Trophoblast cell (in vitro differentiated cells and primary cell): ENCODE measurements around the gene BARX1.

ENCODE experiments used
- DNase-seq, 2 donors: peaks; one replicate each; pipeline ENCODE4 v3.0.0-alpha.2; 2016
- H2AFZ ChIP-seq: 2 replicates; pipeline ENCODE4 v1.6.1; 2013; ENCODE audit warnings: low read length, moderate library complexity, mild to moderate bottlenecking; ENCODE audit not compliant: insufficient read depth, poor library complexity
- H2AK5ac ChIP-seq: 2 replicates; pipeline ENCODE4 v1.6.1; 2013; ENCODE audit warnings: mild to moderate bottlenecking, low read length
- H2BK120ac ChIP-seq: 2 replicates; pipeline ENCODE4 v1.6.1; 2013; ENCODE audit warnings: low read length, mild to moderate bottlenecking, moderate library complexity; ENCODE audit not compliant: insufficient read depth, poor library complexity
- H2BK12ac ChIP-seq: 2 replicates; pipeline ENCODE4 v1.6.1; 2013; ENCODE audit warnings: mild to moderate bottlenecking, low read length, moderate library complexity
- H2BK5ac ChIP-seq: 2 replicates; pipeline ENCODE4 v1.6.1; 2013; ENCODE audit warnings: low read length, low read depth, moderate library complexity, mild to moderate bottlenecking; ENCODE audit not compliant: poor library complexity
- H3K14ac ChIP-seq: 2 replicates; pipeline ENCODE4 v1.6.1; 2013; ENCODE audit warnings: mild to moderate bottlenecking, low read length
- H3K18ac ChIP-seq: 2 replicates; pipeline ENCODE4 v1.6.1; 2013; ENCODE audit warnings: mild to moderate bottlenecking, low read length
- H3K23ac ChIP-seq: 2 replicates; pipeline ENCODE4 v1.6.1; 2013; ENCODE audit warnings: low read length
- H3K27ac ChIP-seq: 2 replicates; pipeline ENCODE4 v1.5.1; 2013; ENCODE audit warnings: low read depth, mild to moderate bottlenecking, inconsistent platforms, low read length, moderate library complexity
- H3K27me3 ChIP-seq: 2 replicates; pipeline ENCODE4 v1.6.1; 2013; ENCODE audit warnings: inconsistent platforms, mild to moderate bottlenecking, low read length, moderate library complexity; ENCODE audit not compliant: insufficient read depth
- H3K36me3 ChIP-seq, 2 experiments: 1 replicate in 1 of 2; 2 replicates in 1 of 2; pipeline ENCODE4 v1.6.1; 2013; ENCODE audit warnings: low read length in 2 of 2, mild to moderate bottlenecking in 2 of 2, moderate library complexity in 1 of 2; ENCODE audit not compliant: insufficient read depth in 2 of 2, control insufficient read depth in 1 of 2
- H3K4ac ChIP-seq: 2 replicates; pipeline ENCODE4 v1.6.1; 2013; ENCODE audit warnings: low read depth, mild to moderate bottlenecking, low read length, moderate library complexity
- H3K4me1 ChIP-seq, 2 experiments: 1 replicate in 1 of 2; 2 replicates in 1 of 2; pipeline ENCODE4 v1.6.1; 2013; ENCODE audit warnings: low read length in 2 of 2, mild to moderate bottlenecking in 2 of 2, moderate library complexity in 1 of 2; ENCODE audit not compliant: insufficient read depth in 2 of 2, control insufficient read depth in 1 of 2
- H3K4me2 ChIP-seq: 2 replicates; pipeline ENCODE4 v1.6.1; 2013; ENCODE audit warnings: inconsistent platforms, mild to moderate bottlenecking, low read length, moderate library complexity
- H3K4me3 ChIP-seq: 2 replicates; pipeline ENCODE4 v1.5.1; 2013; ENCODE audit warnings: mild to moderate bottlenecking, low read depth, low read length, inconsistent platforms
- H3K79me1 ChIP-seq: one replicate; pipeline ENCODE4 v1.6.1; 2013; ENCODE audit warnings: low read length
- H3K79me2 ChIP-seq: 2 replicates; pipeline ENCODE4 v1.6.1; 2013; ENCODE audit warnings: low read length, mild to moderate bottlenecking; ENCODE audit not compliant: control insufficient read depth, insufficient read depth, poor library complexity
- H3K9ac ChIP-seq: 2 replicates; pipeline ENCODE4 v1.6.1; 2013; ENCODE audit warnings: mild to moderate bottlenecking, low read length
- H3K9me3 ChIP-seq: 2 replicates; pipeline ENCODE4 v1.6.1; 2013; ENCODE audit warnings: low read depth, mild to moderate bottlenecking, control low read depth, inconsistent platforms, low read length; ENCODE audit not compliant: insufficient read depth
- H4K12ac ChIP-seq: 2 replicates; pipeline ENCODE4 v1.6.1; 2013; ENCODE audit warnings: low read depth, mild to moderate bottlenecking, low read length, moderate library complexity
- H4K8ac ChIP-seq: 2 replicates; pipeline ENCODE4 v1.6.1; 2013; ENCODE audit warnings: low read depth, mild to moderate bottlenecking, low read length, moderate library complexity
- H4K91ac ChIP-seq: one replicate; pipeline ENCODE4 v1.6.1; 2013; ENCODE audit warnings: low read depth, mild to moderate bottlenecking, low read length, moderate library complexity
- WGBS: extraction: QIAGEN DNeasy Blood & Tissue Kit; methylation state at CpG from one replicate; pipeline ENCODE4 v1.1.7; 2013; ENCODE audit warnings: missing lambda C conversion rate; ENCODE audit not compliant: insufficient read length, insufficient coverage; ENCODE audit errors: extremely low coverage; 5-methylcytosine and 5-hydroxymethylcytosine counted together

The BARX1 gene

DNA sequence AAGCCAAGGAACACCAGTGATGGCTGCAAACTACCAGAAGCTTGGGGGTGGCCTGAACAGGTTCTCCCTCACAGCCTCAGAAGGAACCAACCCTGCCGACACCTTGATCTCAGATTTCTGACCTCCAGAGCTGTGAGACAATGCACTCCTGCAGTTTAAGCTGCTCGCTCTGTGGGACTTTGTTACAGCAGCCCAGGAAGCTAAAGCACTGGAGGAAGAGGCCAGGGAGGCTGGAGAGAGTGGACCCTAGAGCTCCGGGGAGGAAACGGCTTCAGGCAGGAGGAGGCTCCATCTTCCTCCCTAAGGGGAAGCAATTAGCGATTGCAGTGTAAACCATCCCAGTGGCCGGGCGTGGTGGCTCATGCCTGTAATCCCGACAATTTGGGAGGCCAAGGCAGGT, 25.1 kb downstream of the BARX1 start:
- no peak overlapping the region for H2BK5ac ChIP-seq
- no peak overlapping the region for H2AFZ ChIP-seq
- H3K9me3 ChIP-seq = peaks cover 6% of the 10 kb centered on the region

DNA sequence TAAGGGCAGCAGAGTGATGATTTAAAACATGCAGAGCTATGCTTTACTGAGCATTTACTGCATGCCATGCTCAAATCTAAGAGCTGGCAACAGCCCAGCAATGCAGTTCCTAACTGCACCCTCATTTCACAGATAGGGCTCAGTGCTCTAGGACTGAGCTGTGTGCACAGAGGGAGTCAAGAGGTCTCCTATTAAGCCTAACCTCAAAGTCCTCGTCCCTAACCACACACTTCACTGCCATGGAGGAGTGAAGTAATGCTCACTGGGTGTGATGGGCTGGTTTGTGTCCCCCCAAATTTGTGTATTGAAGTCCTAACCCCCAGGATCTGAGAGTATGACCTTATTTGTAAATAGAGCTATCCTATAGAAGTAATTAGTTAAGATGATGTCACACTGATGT, 25.9 kb downstream of the BARX1 start:
- no peak overlapping the region for H2BK12ac ChIP-seq
- H2BK5ac ChIP-seq = no peak overlapping the region
- no peaks in the 10 kb centered on the region for H3K79me1 ChIP-seq
- no peak overlapping the region for H4K12ac ChIP-seq
- H2AFZ ChIP-seq = no peak overlapping the region
- no peak overlapping the region for H3K14ac ChIP-seq
- no peak overlapping the region for H4K91ac ChIP-seq
- DNase-seq = no peak
- H3K4me3 ChIP-seq = no peak overlapping the region
- no peak overlapping the region for H3K18ac ChIP-seq
- no CpG with 5 or more reads among the region's 1 CpG for WGBS
- no peak overlapping the region for H2BK120ac ChIP-seq
- H4K8ac ChIP-seq = no peak overlapping the region
- no peaks in the 10 kb centered on the region for H3K27me3 ChIP-seq
- H3K36me3 ChIP-seq = no peaks in the 10 kb centered on the region
- H2AK5ac ChIP-seq = no peak overlapping the region
- H3K27ac ChIP-seq = no peak overlapping the region
- H3K4me2 ChIP-seq = no peak overlapping the region
- no peak overlapping the region for H3K4ac ChIP-seq
- no peak overlapping the region for H3K9ac ChIP-seq
- H3K23ac ChIP-seq = no peak overlapping the region
- H3K4me1 ChIP-seq = no peaks in the 10 kb centered on the region
- peaks cover 6% of the 10 kb centered on the region for H3K9me3 ChIP-seq
- no peaks in the 10 kb centered on the region for H3K79me2 ChIP-seq

More for the DNA sequence above, 25.1 kb downstream of the BARX1 start:
- H3K27me3 ChIP-seq = no peaks in the 10 kb centered on the region
- WGBS = no CpG with 5 or more reads among the region's 8 CpGs
- H4K12ac ChIP-seq = no peak overlapping the region
- H3K4me2 ChIP-seq = no peak overlapping the region
- H3K23ac ChIP-seq = no peak overlapping the region
- H3K18ac ChIP-seq = no peak overlapping the region
- no peak for DNase-seq
- no peaks in the 10 kb centered on the region for H3K79me2 ChIP-seq
- H3K27ac ChIP-seq = no peak overlapping the region
- H3K4me3 ChIP-seq = no peak overlapping the region
- H3K4ac ChIP-seq = no peak overlapping the region
- H2BK12ac ChIP-seq = no peak overlapping the region
- no peak overlapping the region for H3K9ac ChIP-seq
- H4K91ac ChIP-seq = no peak overlapping the region
- no peak overlapping the region for H2BK120ac ChIP-seq
- no peak overlapping the region for H2AK5ac ChIP-seq
- H3K14ac ChIP-seq = no peak overlapping the region
- no peaks in the 10 kb centered on the region for H3K36me3 ChIP-seq
- H3K4me1 ChIP-seq = no peaks in the 10 kb centered on the region
- H4K8ac ChIP-seq = no peak overlapping the region
- H3K79me1 ChIP-seq = no peaks in the 10 kb centered on the region

DNA sequence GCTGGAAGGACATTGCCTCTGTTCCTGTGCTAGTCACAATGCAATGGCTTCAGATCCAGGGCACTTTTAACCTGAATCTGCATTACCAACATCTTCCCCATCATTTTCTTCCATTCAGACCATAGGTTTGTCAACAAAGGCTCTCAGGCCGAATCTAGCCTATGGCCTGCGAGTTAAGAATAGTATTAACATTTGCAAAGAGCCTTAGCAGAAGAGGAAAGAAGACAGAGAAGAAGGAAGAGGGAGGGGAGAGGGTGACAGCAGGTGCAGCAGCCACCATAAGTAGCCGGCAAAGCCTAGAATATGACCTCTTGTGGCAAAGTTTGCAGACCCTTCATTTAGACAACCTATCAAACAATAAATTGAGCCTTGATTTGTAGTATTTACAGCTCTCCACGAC, 32.6 kb downstream of the BARX1 start:
- H2BK120ac ChIP-seq = no peak overlapping the region
- no peak overlapping the region for H4K8ac ChIP-seq
- H3K18ac ChIP-seq = no peak overlapping the region
- no peak overlapping the region for H3K4me2 ChIP-seq
- no peak overlapping the region for H3K9ac ChIP-seq
- no peaks in the 10 kb centered on the region for H3K9me3 ChIP-seq
- no peak overlapping the region for H3K4ac ChIP-seq
- no peak overlapping the region for H4K12ac ChIP-seq
- H3K36me3 ChIP-seq = no peaks in the 10 kb centered on the region
- no CpG with 5 or more reads among the region's 4 CpGs for WGBS
- DNase-seq = no peak
- no peaks in the 10 kb centered on the region for H3K27me3 ChIP-seq
- no peak overlapping the region for H3K23ac ChIP-seq
- H3K4me1 ChIP-seq = no peaks in the 10 kb centered on the region
- no peak overlapping the region for H2BK5ac ChIP-seq
- H2AK5ac ChIP-seq = no peak overlapping the region
- no peak overlapping the region for H4K91ac ChIP-seq
- no peak overlapping the region for H3K14ac ChIP-seq
- H2BK12ac ChIP-seq = no peak overlapping the region
- no peaks in the 10 kb centered on the region for H3K79me1 ChIP-seq
- no peak overlapping the region for H3K4me3 ChIP-seq
- H3K27ac ChIP-seq = no peak overlapping the region
- H2AFZ ChIP-seq = no peak overlapping the region
- no peaks in the 10 kb centered on the region for H3K79me2 ChIP-seq

DNA sequence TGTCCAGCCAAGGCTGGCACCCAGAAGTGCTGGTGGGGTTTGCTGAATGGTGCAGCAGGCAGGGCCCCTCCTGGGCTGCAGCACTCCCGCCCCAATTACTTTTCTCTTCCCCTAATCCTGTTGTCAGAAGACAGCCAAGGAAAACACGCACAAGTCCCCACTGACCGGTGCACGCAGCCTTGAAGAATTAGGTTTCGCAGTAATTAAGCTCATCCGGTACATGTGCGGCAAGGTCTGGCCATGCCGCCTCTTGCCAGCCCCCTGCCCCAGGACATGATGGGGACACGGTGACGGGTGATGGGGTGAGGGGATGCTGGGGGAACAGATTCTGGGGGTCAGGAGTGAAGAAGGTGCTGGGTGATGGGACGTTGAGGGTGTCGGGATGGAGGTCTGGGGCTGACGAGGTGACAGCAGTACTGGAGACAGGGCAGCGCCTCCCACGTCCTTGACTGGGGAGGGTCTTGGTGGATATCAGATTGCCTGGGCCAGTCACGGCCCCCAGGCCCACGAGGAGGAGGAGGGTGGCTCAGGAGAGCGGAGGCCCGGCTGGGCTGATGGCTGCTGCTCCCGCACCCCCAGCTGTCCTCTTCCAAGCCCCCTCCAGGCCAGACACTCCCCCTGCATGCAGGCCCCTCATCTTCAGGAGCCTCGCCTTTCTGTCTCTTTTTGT, 34.9 kb downstream of the BARX1 start:
- H3K4ac ChIP-seq = no peak overlapping the region
- H3K27ac ChIP-seq = no peak overlapping the region
- no peak overlapping the region for H2AFZ ChIP-seq
- no CpG with 5 or more reads among the region's 21 CpGs for WGBS
- no peak overlapping the region for H2BK120ac ChIP-seq
- no peak overlapping the region for H2BK5ac ChIP-seq
- H3K36me3 ChIP-seq = no peaks in the 10 kb centered on the region
- no peak overlapping the region for H4K12ac ChIP-seq
- no peak for DNase-seq
- H3K23ac ChIP-seq = no peak overlapping the region
- H3K9ac ChIP-seq = no peak overlapping the region
- H3K9me3 ChIP-seq = peaks cover 2% of the 10 kb centered on the region
- no peaks in the 10 kb centered on the region for H3K27me3 ChIP-seq
- H3K4me2 ChIP-seq = no peak overlapping the region
- no peak overlapping the region for H3K18ac ChIP-seq
- H3K14ac ChIP-seq = no peak overlapping the region
- no peak overlapping the region for H3K4me3 ChIP-seq
- H4K91ac ChIP-seq = no peak overlapping the region
- no peaks in the 10 kb centered on the region for H3K4me1 ChIP-seq
- no peaks in the 10 kb centered on the region for H3K79me2 ChIP-seq
- H4K8ac ChIP-seq = no peak overlapping the region
- H2AK5ac ChIP-seq = no peak overlapping the region
- no peaks in the 10 kb centered on the region for H3K79me1 ChIP-seq
- no peak overlapping the region for H2BK12ac ChIP-seq
